K562 (cell line): ENCODE measurements around the gene RALB. TPM values are rescaled to one million over a fixed set of nuclear protein-coding genes. Genes with fewer than 3 reads are reported as not detected.

Source experiments
- AFF1 ChIP-seq, 2 experiments: fragments of 450-650 bp; IDR thresholded peaks; 2 replicates each; pipeline ENCODE4 v1.6.1; 2018; ENCODE audit warnings: mild to moderate bottlenecking in 2 of 2, low read depth in 1 of 2; ENCODE audit not compliant: partially characterized antibody in 2 of 2
- HES1 ChIP-seq: fragments of 450-650 bp; IDR thresholded peaks from 2 replicates; pipeline ENCODE4 v1.6.1; 2016; ENCODE audit warnings: low read depth, mild to moderate bottlenecking, moderate library complexity
- RFX7 ChIP-seq: fragments of 250-450 bp; sonication (Bioruptor Pico); IDR thresholded peaks from 2 replicates; pipeline ENCODE4 v1.5.1; 2021; ENCODE audit warnings: mild to moderate bottlenecking
- TAF1 ChIP-seq: IDR thresholded peaks from 2 replicates; pipeline ENCODE4 v1.6.1; 2011; ENCODE audit warnings: mild to moderate bottlenecking, low read length, moderate library complexity; ENCODE audit not compliant: insufficient read depth, control insufficient read depth, severe bottlenecking; ENCODE audit errors: extremely low read depth
- USF1 ChIP-seq: sonication (generic); formaldehyde crosslinking; IDR thresholded peaks from 2 replicates; pipeline ENCODE4 v1.9.0; 2022; ENCODE audit warnings: mild to moderate bottlenecking, missing genetic modification reagents
- ZNF639 ChIP-seq, 2 experiments: fragments of 200-800 bp in 1 of 2; sonication (Bioruptor generic) in 1 of 2; sonication (generic) in 1 of 2; formaldehyde crosslinking in 1 of 2; IDR thresholded peaks in 1 of 2; conservative IDR thresholded peaks in 1 of 2; 2 replicates each; pipeline versions ENCODE4 v1.5.0 to v1.6.1; 2016 to 2020; ENCODE audit warnings: missing compliant biosample characterization in 1 of 2, missing genetic modification characterization in 1 of 2, missing genetic modification reagents in 1 of 2
- ZNF79 ChIP-seq: fragments of 250-450 bp; sonication (Bioruptor Pico); IDR thresholded peaks from 2 replicates; pipeline ENCODE4 v1.4.0; 2020; ENCODE audit warnings: low read depth, mild to moderate bottlenecking, moderate library complexity
- polyA plus RNA-seq, 8 experiments: library from polyadenylated mRNA; depleted of rRNA in 4 of 8; stranded (reverse) in 5 of 8; unstranded in 3 of 8; fragments of >200 nt; fragmentation: Nextera tagmentation in 2 of 8; fragmentation: Illumina TruSeq in 1 of 8; extraction: Ambion mirVana in 2 of 8; extraction: Trizol in 1 of 8; gene quantifications; 2 replicates each; pipeline versions ENCODE4 v1.2.1 to v1.2.3, GENCODE V29; 2011 to 2014; ENCODE audit warnings: inconsistent platforms in 1 of 8, missing spikeins in 1 of 8
- total RNA-seq, 7 experiments: library from RNA; depleted of rRNA in 6 of 7; stranded (reverse); fragments of >200 nt in 6 of 7; fragmentation: Illumina TruSeq in 2 of 7; extraction: Trizol in 2 of 7; gene quantifications; 2 replicates each; pipeline versions ENCODE4 v1.2.1 to v1.2.3, GENCODE V29; 2011 to 2021; ENCODE audit warnings: low replicate concordance in 1 of 7
- TF ChIP-seq, protein P1 (sequence below): fragments of 450-650 bp; formaldehyde crosslinking; IDR thresholded peaks from 2 replicates; pipeline ENCODE4 v1.4.0; 2020; ENCODE audit warnings: mild to moderate bottlenecking, moderate library complexity

RALB gene
- total and polyA plus RNA-seq, 9 of the 15 experiments (the other 6 are each of a cell fraction or from before 2014, with no cell fraction given) = 14.8 to 65.6 (median 38.4) TPM

GRCh38 chr2:120305937-120306490 is 53.4 kb downstream of the RALB start (continued):
- no peak for TF ChIP-seq HES1
- no peak for TF ChIP-seq RFX7 (CRISPR knock-in tag)
- no peak for TF ChIP-seq AFF1 (IDR thresholded peaks at IDR 0.05; ENCODE audit: low read depth in 1 of 2, partially characterized antibody in 2 of 2)
- no peak for TF ChIP-seq ZNF639 (CRISPR knock-in tag; conservative IDR thresholded peaks at IDR 0.05 in 1 of 2, IDR thresholded peaks at IDR 0.05 in 1 of 2)
- no peak for TF ChIP-seq USF1 (CRISPR knock-in tag)
- no peak for TF ChIP-seq TAF1
- no peak for TF ChIP-seq ZNF79 (CRISPR knock-in tag)
- TF ChIP-seq, protein P1, sequence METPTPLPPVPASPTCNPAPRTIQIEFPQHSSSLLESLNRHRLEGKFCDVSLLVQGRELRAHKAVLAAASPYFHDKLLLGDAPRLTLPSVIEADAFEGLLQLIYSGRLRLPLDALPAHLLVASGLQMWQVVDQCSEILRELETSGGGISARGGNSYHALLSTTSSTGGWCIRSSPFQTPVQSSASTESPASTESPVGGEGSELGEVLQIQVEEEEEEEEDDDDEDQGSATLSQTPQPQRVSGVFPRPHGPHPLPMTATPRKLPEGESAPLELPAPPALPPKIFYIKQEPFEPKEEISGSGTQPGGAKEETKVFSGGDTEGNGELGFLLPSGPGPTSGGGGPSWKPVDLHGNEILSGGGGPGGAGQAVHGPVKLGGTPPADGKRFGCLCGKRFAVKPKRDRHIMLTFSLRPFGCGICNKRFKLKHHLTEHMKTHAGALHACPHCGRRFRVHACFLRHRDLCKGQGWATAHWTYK (CRISPR knock-in tag) = no peak
